ENCODE measurements around the gene RCOR2. TPM values are rescaled to one million over a fixed set of nuclear protein-coding genes. Genes with fewer than 3 reads are reported as not detected.
A peak's percentile ranks its signal among the peaks of the same experiment; 100 is the strongest.

The RCOR2 gene
- total and polyA plus RNA-seq, 2 of the 13 experiments (the other 11 are each of a cell fraction or from before 2014, with no cell fraction given) = 8.3 to 8.5 TPM

DNA sequence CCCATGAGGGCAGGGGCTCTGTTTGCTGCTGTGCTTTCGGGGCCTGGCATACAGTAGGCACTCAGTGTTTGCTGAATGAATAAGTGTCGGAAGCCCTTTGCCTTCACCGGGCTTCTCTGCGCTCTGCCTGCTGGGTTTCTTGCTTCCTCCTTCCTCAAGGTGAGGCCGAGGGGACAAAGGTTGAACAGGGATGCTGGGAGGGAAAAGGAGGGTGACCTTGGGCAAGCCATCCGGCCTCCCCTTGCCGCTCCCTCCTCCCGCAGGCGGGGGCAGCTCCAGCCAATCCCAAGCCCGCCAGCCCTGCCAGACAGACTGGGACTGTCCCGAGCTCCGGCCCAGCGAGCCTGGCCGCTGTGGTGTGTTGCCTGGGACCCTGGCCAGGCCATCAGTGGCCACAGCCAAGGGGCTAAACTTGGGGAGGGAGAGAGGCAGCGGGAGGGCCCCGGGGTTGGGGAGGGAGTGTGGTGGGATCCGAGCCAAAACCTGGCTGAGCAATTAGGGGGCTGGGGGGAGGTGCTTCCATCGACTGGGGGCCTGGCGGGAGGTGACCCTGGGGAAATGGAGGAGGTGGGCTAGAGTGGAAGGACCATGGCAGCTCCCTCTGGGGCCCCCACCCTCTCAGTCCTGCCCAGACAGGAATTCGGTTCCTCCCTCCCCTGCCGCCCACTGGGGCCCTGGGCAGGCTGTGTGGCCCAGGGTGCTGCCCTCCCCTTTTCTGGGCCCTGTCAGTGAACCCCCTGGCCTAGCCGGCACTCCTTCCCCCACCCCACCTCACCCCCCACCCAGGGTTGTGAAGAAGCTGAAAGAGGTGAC, 3.4 kb upstream of the RCOR2 start (continued):
- TF ChIP-seq, protein P1, sequence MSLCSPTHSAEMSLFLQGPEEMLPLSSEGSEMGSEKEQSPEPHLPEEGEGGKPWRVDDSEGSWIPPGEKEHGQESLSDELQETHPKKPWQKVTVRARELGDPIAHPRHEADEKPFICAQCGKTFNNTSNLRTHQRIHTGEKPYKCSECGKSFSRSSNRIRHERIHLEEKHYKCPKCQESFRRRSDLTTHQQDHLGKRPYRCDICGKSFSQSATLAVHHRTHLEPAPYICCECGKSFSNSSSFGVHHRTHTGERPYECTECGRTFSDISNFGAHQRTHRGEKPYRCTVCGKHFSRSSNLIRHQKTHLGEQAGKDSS (CRISPR knock-in tag; IDR thresholded peaks at IDR 0.05; ENCODE audit: borderline replicate concordance, low read depth) = no peak
- TF ChIP-seq ZNF629 (CRISPR knock-in tag; conservative IDR thresholded peaks at IDR 0.05) (0 out of 2 replicates have a peak, but pooled peaks have one; percentile 18), ZNF547 (CRISPR knock-in tag; IDR thresholded peaks at IDR 0.05) (no peak; the same call in 1 of the 2 replicates), KLF12 (CRISPR knock-in tag; IDR thresholded peaks at IDR 0.05; ENCODE audit: borderline replicate concordance) (no peak), FOSL2 (CRISPR knock-in tag; IDR thresholded peaks at IDR 0.05) (no peak), ONECUT2 (CRISPR knock-in tag; IDR thresholded peaks at IDR 0.05) (no peak), MAF1 (CRISPR knock-in tag; IDR thresholded peaks at IDR 0.05; ENCODE audit: borderline replicate concordance) (no peak), ZNF780A (CRISPR knock-in tag; IDR thresholded peaks at IDR 0.05) (0 out of 2 replicates have a peak, but pooled peaks have one; percentile 25), ZNF3 (CRISPR knock-in tag; IDR thresholded peaks at IDR 0.05) (peak; percentile 99), ZNF614 (CRISPR knock-in tag; IDR thresholded peaks at IDR 0.05; ENCODE audit: borderline replicate concordance) (no peak), NRL (CRISPR knock-in tag; IDR thresholded peaks at IDR 0.05; ENCODE audit: borderline replicate concordance) (peak; percentile 48; the same call in 1 of the 2 replicates), NCOA1 (CRISPR knock-in tag; IDR thresholded peaks at IDR 0.05) (no peak), SNAPC2 (CRISPR knock-in tag; IDR thresholded peaks at IDR 0.05) (no peak), ZNF160 (CRISPR knock-in tag; IDR thresholded peaks at IDR 0.05) (no peak), MIER3 (CRISPR knock-in tag; IDR thresholded peaks at IDR 0.05; ENCODE audit: borderline replicate concordance) (no peak)
- TF ChIP-seq, protein P2, sequence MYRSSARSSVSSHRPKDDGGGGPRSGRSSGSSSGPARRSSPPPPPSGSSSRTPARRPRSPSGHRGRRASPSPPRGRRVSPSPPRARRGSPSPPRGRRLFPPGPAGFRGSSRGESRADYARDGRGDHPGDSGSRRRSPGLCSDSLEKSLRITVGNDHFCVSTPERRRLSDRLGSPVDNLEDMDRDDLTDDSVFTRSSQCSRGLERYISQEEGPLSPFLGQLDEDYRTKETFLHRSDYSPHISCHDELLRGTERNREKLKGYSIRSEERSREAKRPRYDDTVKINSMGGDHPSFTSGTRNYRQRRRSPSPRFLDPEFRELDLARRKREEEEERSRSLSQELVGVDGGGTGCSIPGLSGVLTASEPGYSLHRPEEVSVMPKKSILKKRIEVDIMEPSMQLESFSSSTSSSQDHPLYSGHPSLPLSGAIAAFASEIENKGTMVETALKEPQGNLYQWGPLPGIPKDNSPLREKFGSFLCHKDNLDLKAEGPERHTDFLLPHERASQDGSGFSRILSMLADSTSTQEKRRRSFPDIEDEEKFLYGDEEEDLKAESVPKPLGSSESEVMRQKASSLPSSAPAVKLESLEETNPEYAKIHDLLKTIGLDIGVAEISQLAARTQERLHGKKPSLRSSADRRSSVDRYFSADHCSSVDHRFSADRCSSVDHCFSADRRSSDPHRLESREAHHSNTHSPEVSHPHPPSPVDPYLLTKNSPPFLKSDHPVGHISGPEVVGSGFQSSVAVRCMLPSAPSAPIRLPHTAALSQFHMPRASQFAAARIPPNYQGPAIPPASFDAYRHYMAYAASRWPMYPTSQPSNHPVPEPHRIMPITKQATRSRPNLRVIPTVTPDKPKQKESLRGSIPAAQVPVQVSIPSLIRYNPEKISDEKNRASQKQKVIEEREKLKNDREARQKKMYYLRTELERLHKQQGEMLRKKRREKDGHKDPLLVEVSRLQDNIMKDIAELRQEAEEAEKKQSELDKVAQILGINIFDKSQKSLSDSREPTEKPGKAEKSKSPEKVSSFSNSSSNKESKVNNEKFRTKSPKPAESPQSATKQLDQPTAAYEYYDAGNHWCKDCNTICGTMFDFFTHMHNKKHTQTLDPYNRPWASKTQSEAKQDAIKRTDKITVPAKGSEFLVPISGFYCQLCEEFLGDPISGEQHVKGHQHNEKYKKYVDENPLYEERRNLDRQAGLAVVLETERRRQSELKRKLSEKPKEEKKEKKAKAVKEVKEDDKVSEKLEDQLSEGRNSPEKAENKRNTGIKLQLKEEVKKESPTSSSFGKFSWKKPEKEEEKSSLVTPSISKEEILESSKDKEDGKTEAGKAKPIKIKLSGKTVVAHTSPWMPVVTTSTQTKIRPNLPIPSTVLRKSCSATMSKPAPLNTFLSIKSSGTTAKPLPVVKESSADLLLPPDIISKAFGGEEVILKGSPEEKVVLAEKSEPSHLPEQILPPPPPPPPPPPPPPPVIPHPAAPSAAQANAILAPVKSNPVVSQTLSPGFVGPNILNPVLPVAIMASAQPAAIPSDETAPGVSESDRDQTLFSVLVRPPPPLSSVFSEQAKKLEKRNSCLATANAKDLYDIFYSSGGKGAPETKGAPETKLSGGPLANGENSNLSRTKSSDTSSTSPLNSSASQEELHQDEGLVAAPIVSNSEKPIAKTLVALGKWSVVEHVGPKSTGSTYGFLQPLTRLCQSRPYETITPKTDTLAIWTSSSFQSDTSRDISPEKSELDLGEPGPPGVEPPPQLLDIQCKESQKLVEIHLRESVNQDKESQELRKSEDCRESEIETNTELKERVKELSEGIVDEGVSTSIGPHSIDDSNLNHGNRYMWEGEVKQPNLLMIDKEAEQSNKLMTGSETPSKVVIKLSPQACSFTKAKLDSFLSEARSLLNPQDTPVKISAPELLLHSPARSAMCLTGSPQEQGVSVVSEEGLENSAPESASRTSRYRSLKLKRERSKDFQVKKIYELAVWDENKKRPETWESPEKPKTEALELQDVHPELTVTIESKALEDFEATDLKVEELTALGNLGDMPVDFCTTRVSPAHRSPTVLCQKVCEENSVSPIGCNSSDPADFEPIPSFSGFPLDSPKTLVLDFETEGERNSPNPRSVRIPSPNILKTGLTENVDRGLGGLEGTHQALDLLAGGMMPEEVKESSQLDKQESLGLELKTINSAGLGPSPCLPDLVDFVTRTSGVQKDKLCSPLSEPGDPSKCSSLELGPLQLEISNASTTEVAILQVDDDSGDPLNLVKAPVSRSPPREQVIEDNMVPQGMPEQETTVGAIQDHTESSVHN (CRISPR knock-in tag; IDR thresholded peaks at IDR 0.05) = no peak
- TF ChIP-seq, protein P3, sequence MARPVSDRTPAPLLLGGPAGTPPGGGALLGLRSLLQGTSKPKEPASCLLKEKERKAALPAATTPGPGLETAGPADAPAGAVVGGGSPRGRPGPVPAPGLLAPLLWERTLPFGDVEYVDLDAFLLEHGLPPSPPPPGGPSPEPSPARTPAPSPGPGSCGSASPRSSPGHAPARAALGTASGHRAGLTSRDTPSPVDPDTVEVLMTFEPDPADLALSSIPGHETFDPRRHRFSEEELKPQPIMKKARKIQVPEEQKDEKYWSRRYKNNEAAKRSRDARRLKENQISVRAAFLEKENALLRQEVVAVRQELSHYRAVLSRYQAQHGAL (CRISPR knock-in tag; IDR thresholded peaks at IDR 0.05; ENCODE audit: not compliant biosample characterization) = no peak
- TF ChIP-seq, protein P4, sequence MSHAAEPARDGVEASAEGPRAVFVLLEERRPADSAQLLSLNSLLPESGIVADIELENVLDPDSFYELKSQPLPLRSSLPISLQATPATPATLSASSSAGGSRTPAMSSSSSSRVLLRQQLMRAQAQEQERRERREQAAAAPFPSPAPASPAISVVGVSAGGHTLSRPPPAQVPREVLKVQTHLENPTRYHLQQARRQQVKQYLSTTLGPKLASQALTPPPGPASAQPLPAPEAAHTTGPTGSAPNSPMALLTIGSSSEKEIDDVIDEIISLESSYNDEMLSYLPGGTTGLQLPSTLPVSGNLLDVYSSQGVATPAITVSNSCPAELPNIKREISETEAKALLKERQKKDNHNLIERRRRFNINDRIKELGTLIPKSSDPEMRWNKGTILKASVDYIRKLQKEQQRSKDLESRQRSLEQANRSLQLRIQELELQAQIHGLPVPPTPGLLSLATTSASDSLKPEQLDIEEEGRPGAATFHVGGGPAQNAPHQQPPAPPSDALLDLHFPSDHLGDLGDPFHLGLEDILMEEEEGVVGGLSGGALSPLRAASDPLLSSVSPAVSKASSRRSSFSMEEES (CRISPR knock-in tag; IDR thresholded peaks at IDR 0.05) = no peak; the same call in 1 of the 2 replicates

All from HepG2 (cell line).